Measurements from ENCODE around the gene BMAL2.

The BMAL2 gene, protein sequence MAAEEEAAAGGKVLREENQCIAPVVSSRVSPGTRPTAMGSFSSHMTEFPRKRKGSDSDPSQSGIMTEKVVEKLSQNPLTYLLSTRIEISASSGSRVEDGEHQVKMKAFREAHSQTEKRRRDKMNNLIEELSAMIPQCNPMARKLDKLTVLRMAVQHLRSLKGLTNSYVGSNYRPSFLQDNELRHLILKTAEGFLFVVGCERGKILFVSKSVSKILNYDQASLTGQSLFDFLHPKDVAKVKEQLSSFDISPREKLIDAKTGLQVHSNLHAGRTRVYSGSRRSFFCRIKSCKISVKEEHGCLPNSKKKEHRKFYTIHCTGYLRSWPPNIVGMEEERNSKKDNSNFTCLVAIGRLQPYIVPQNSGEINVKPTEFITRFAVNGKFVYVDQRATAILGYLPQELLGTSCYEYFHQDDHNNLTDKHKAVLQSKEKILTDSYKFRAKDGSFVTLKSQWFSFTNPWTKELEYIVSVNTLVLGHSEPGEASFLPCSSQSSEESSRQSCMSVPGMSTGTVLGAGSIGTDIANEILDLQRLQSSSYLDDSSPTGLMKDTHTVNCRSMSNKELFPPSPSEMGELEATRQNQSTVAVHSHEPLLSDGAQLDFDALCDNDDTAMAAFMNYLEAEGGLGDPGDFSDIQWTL

DNA sequence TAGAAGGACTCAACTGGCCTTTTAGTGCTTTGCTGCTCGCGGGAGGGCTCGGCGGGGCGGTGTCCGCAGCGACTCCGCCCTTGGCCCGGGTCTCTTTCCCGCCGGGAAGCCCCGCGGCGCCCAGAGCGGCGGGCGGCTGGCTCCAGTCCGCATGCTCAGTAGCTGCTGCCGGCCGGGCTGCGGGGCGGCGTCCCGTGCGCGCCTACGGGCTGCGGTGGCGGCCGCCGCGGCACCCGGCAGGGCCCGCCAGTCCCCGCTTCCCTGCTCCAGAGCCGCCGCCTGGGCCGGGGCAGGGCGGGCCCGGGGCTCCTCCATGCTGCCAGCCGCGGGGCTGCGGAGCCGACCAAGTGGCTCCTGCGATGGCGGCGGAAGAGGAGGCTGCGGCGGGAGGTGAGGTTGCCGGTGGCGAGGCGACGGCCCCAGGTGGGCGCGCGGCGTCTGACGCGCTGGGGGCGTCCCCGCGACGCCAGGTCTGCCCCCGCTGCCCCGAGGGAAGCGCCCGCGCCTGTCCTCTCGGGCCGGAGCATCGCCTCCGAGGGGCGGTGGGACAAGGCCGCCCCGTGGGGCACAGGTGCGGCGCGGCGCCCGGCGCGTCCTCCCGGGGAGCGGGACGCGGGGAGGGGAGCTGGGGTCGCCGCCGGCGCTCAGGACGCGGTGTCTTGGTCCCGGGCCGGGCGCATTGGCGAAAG is at the start of gene BMAL2:
Gene BMAL2 (plus strand): TSS at position 123 of the 689 bp plus-strand sequence. CDS start 237 bp downstream, at position 360.
- peak; percentile 65 for DNase-seq (ENCODE audit: low spot score)

DNA sequence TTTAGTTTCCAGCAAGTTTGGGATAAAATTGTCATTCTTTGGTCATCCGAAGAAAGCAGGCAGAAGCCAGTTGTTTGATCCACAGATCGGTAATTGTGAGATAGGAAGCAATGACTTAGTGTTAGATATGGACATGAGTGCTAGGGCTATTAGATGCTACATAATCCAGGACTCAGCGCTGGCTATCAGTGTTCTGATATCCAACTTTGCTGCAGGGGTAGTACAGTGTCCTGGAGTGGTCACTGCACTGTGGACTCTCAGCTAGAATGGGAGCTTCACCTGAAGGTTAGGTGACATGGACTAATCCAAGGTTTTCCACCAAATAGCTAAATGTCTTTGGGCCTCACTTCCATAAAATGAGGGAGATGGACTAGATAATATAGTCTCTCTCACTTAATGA is 48.6 kb upstream of the BMAL2 start:
- DNase-seq (ENCODE audit: low spot score) = no peak

DNA sequence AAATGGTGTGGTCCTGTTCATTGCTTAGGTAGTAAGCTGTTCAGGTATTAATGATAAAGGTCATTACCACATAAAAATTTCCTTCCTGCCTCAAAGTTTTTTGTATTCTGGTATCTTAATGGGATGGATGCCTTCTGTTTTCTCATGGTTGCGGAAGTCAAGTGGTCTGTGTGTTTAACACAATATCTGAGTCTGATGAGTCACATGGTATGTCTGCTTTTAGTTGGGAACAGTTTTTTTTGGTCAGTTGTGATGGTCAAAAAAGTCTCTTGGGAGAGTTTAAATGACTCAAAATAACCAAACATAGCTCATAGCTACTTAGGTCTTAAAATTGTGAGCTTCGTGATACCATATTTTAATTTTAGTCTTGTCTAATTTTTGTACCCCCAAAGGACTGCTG is 47.9 kb upstream of the BMAL2 start:
- peak; percentile 67 for DNase-seq (ENCODE audit: low spot score)

DNA sequence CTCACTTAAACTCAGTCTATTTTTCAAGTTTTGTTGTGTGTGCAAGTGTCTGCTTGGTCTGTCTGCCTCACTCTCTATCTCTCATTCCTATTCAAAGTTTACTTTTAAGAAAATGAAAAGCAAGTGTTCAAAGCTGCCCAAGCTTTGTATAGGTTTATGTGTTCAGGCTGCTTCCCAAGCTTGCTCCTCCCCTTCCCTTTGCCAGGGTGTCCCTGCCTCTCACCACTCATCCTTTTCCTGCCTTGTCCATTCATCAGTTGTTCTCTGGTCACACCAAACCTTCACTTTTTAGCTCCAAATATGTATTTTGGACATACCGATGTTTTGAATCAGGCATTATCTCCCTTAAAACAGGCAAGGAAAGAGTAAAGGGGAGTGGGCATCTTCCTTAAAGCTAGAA is 47.2 kb upstream of the BMAL2 start:
- DNase-seq (ENCODE audit: low spot score) = peak; percentile 19

DNA sequence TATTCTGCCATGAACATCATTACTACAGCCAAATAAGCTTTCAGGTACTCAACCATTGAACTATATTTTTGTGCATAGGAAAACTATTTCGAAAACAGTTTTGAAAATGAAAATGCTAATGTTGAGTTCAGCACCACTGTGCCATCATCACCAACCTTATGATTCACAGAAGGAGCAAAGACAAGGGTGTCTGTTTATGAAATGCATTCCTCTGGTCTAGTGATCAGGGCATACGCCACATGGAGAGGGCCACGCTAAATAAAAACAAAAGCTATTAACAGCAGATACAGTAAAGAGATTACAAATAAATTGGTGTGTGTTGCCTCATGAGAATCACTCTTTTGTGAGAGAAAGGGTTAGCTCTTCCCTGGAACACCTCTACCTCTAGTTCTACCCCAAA is 43.2 kb upstream of the BMAL2 start:
- no peak for DNase-seq (ENCODE audit: low spot score)

DNA sequence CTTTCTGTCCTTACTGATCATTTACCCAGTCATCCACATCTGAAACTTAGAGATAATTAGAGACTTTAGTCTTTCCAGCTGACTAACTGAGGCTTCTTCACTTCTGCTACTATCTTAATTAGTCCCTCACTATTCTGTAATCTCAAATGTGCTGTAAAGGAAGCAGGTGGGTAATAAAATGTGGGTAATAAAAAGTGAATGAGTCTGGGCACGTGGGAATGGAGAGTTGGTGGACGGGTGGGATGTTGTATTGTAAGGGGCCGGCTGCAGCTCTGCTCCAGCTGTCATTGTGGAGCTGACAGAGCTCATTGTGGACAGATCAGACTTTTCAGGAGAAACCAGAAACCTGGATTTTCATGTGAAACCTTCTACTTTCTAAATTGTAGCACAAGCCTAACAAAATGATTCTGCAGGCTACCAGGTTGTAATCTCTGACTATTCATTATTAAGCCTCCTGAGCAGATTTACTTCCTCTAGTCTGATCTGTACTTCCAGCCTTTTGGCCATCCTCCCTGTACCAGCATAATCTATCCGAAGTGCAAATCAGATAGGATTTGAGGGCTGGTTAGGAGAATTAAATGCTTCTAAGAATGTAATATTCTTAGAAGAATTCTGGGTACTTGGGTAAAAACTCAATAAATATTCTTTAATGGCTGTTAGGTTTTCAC is 42.0 kb upstream of the BMAL2 start:
- no peak for DNase-seq (ENCODE audit: low spot score)

DNA sequence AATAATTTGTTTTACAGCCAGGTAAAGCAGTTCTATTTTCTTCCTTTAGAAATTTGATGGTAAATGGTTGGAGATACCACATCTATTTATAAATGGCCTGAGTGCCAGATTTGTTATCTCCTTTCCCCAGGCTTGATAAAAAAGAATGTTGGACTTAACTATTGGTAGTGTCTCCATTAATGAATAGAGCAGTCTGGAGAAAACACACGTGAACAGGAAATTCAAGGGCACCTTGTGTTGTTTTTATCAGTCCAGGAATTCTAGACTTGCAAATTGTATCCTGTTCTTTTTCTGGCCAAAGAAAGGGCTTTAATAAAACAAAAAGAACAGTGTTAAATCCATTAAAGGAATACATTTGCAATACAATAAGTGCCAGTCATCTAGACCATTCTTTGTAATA is 40.8 kb upstream of the BMAL2 start:
- no peak for DNase-seq (ENCODE audit: low spot score)

DNA sequence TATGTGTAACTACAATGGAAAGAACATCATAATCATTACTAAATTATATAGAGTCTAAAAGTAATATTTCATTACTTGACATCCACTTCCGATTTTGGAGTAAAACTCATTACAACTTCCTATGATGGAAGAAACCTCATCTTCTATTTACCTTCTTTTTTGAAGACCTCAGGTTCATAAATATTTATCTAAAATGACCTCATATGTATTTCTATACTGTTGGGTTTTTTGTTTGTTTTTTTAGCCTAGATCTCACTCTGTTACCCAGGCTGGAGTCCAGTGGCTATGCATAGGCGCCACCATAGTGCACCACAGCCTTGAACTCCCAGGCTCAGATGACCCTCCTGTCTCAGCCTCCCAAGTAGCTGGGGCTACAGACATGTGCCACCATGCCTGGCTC is 39.9 kb upstream of the BMAL2 start:
- DNase-seq (ENCODE audit: low spot score) = no peak

DNA sequence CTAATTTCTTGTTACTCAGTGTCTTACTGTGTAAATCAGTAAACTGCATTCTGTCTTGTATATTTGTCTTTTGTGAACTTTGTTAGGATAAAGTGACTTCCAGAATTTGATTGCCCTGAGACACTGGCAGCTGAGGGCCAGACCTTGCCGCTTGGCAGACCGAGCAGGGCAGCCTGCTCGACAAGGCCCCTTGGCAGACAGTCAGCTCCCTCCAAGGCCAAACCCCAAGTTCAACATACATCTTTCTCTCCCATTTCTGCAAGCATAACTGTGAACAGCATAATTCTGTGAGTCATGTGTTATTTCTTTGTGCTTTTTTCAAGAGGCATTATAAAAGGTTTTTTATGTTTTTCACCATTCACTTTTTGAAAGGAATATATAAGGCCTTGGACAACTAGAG is 39.2 kb upstream of the BMAL2 start:
- no peak for DNase-seq (ENCODE audit: low spot score)

DNA sequence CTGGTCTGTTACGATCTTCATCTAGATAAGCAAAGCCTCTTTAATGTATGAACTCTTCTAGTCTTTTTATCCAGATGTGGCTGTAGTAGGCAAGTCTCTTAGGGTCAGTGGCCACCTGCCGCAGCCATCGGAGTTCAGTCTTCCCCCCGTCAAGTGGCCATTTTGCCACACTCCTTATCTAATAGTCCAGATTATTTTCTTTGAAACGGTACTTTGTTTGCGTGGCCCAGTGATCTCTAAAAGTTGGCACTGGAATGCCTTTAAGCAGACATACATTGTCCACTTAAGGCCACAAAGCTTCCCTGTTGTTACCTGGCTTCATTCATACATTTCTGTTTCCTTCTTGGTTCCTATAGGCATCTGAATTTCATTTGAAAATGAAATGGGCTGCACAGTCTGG is 36.0 kb upstream of the BMAL2 start:
- no peak for DNase-seq (ENCODE audit: low spot score)

- no peak for DNase-seq (ENCODE audit: low spot score)
Measured at GRCh38 chr12:27297566-27297965, 35.1 kb upstream of the BMAL2 start.

- DNase-seq (ENCODE audit: low spot score) = no peak
Measured at GRCh38 chr12:27299102-27299501, 33.5 kb upstream of the BMAL2 start.

- DNase-seq (ENCODE audit: low spot score) = no peak
Measured at GRCh38 chr12:27300226-27300625, 32.4 kb upstream of the BMAL2 start.

DNA sequence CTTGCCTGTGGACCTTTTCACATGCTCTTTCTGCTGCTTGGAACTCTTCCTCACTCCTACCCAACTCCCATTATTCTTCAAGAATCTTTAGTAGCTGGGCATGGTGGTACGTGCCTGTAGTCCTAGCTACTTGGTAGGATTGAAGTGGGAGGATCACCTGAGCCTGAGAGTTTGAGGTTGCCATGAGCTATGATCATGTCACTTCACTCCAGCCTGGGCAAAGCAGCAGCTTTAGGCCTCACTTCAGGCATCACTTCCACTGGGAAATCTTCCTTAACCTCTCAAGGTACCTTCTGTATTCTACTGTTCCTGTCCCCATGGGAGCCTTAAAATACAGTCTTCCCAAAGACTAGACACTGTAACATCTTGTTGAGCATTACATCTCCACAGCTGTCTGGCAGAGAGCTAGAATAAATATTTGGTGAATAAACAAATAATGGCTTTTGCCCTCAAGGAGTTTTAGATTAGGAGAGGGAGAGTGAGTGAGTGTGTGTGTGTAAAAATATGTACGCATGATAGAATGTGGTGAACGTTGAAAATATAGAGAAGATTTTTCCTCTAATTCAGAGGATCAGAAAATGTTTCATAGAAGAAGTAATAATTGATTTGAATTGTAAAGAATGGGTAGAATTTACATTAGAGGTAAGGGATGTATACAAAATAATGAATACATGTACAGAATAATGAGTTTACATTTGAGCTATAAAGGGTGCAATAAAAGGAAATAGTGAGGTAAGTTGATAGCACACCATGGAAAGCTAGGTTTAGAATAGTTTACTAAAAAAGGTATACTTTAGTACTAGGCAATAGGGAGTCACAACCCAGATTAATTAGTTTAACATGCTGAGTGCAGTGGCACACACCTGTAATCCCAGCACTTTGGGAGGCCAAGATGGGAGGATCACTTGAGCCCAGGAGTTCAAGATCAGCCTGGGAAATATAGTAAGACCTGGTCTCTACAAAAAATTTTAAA is 29.2 kb upstream of the BMAL2 start:
- DNase-seq (ENCODE audit: low spot score) = no peak

DNA sequence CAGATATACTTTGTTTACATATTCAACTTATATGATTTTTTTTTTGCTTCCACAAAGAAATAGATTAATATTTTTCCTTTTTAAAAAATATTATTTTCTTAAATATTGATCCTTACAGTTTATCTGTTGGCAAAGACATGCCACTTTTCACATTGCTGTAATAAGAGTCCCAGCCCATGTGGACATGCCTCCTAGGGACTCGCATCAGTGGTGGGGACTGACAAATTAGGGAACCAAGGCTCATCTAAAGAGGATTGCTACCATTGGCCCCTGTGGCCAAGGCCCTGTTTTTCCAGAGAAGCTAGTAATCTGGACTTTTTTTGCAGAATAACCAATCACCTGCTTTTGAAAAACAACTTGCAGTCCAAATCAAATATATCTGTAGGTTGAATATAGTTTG is 27.8 kb upstream of the BMAL2 start:
- DNase-seq (ENCODE audit: low spot score) = no peak

GRCh38 chr12:27305673-27306456 is 26.8 kb upstream of the BMAL2 start:
- peak; percentile 30 for DNase-seq (ENCODE audit: low spot score)

DNA sequence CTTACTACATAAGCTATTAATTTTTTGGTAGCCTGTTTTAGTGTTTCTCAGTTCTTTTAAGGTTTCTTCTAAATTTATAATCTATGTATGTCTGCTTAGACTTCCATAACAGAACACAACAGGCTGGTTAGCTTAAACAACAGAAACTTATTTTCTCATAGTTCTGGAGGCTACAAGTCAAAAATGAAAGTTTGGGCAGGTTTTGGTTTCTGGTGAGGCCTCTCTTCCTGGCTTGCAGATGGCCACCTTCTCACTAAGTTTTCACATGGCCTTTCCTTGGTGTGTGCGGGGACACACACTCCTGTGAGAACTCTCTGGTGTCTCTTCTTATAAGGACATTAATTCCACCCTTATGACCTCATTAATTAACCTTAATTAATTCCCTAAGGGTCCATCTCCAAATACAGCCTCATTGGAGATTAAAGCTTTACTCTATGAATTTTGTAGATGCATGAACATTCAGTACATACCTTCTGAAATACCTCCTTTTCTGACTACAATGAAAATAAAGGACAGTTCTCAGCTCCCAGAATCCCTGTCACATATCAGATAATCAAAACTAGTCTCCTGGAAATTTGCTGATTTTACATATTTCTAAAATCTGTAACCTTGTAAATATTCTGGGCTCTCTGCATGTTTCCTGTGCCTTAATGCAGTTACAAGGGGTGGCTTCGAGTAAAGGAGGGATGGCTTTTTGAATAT is 23.2 kb upstream of the BMAL2 start:
- DNase-seq (ENCODE audit: low spot score) = no peak

DNA sequence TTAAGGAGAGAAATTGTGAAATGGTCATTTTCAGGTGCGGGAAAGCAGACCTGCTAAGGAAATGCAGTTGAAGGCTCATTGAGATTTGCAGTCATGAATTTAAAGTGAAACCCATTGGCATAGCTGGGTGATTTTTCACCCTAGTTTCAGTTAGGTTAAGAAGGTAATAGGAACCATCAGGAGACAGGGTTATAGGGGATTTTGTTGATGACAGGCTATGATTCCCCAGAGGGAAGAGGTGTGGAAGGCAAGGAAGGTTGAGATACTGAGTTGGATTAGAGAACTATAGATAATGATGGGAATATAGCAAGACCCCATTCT is 22.7 kb upstream of the BMAL2 start:
- DNase-seq (ENCODE audit: low spot score) = no peak

DNA sequence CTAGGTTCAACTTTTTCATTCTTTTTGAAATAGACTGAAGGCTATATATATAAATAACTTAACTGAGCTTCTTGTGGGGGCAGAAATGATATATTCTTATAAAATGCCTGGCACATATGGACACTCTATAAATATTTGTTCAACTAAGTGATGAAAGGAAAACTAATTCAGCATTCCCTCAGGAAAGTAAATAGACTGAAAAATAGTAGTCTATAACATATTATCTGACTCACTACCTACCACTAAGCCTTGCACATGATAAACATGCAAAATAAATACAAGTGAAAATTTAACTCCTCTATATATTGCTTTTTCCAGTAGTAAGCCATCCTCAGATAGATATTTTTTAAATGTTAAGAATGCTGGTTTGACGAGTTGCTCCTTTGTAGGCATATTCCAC is 15.7 kb upstream of the BMAL2 start:
- DNase-seq (ENCODE audit: low spot score) = no peak

DNA sequence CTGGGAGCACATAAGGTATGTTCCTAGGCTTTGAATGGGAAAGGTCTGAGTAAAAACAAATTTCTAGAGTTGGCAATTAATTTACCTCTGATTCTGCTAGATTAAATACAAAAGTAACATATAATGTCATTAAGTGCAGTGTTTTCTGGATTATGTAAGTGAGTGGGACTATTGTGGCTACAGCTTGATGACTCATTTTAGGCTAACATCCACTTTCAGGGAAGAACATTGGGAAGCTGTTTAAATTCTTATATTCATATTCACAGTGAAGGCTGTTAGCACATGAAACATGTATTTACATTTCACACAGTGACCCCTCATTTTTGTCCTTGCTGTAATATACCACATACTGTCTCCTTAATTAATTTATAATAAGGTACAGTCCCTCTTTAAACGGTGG is 13.2 kb upstream of the BMAL2 start:
- DNase-seq (ENCODE audit: low spot score) = peak; percentile 65

All from AG08395 (cell line).